Astrocyte (in vitro differentiated cells and primary cell): ENCODE results near the gene RHOG.

Experiments
- EZH2 ChIP-seq: IDR thresholded peaks from 2 replicates; pipeline ENCODE4 v1.6.1; 2012; ENCODE audit warnings: mild to moderate bottlenecking, low read length, inconsistent platforms; ENCODE audit not compliant: insufficient read depth
- TF ChIP-seq, protein P1 (sequence below): IDR thresholded peaks from 2 replicates; pipeline ENCODE4 v1.5.1; 2011; ENCODE audit warnings: low read depth, mild to moderate bottlenecking, inconsistent platforms, low read length, moderate library complexity; ENCODE audit not compliant: insufficient read depth

DNA sequence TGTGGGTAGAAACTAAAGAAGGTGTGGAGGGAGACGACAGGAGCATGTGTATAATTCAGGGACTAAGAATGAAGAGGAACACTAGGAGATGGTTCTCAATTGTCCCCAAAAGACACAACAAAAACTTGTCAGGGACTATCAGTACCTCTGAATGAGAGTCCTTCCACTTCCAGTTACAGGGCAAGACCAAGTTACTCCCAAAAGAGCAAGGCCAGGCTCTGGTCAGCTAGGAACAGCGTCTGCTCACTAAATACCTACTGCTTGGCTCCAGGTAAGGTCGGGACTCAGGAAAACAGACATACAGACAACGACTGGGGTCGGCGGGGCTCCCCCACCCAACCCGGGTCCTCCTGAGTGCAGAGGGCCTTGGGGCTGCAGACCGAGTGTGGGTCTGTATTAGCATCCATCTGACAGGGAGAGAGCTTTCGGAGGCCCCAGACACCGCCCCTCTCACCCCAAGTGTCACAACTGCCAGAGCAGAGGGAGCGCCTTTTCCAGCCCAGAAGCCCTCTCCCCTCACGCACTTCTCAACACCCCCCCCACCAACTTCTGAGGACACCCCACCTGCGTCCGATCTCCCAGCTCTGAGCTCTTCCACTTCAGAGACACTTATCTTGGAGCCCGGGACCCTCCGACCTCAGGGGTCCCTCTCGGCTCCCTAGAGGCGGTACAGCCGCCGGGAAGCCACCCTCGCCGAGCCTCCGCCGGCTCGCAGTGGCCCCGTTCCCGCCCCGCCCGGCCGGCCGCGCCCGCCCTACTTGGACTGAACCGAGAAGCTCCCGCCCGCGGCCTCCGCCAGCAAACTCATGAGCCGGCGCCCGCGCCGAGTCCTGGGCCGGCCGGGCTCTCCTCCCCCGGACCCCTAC, 522 bp downstream of the RHOG start:
- no peak for TF ChIP-seq EZH2
- TF ChIP-seq, protein P1, sequence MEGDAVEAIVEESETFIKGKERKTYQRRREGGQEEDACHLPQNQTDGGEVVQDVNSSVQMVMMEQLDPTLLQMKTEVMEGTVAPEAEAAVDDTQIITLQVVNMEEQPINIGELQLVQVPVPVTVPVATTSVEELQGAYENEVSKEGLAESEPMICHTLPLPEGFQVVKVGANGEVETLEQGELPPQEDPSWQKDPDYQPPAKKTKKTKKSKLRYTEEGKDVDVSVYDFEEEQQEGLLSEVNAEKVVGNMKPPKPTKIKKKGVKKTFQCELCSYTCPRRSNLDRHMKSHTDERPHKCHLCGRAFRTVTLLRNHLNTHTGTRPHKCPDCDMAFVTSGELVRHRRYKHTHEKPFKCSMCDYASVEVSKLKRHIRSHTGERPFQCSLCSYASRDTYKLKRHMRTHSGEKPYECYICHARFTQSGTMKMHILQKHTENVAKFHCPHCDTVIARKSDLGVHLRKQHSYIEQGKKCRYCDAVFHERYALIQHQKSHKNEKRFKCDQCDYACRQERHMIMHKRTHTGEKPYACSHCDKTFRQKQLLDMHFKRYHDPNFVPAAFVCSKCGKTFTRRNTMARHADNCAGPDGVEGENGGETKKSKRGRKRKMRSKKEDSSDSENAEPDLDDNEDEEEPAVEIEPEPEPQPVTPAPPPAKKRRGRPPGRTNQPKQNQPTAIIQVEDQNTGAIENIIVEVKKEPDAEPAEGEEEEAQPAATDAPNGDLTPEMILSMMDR, result no peak
